Stimulated activated CD4-positive, alpha-beta T cell treated with anti-CD3 and anti-CD28 coated beads, TNF-alpha, amount 100 ng/mL, for 1 hour (primary cell): Measurements from ENCODE around the gene IL17RB.

Source experiments
- DNase-seq, 3 donors: peaks; one replicate each; pipeline ENCODE4 v3.0.0-alpha.2; 2020; ENCODE audit warnings: low read depth in 3 of 3, low spot score in 1 of 3

The IL17RB gene

GRCh38 chr3:53902711-53903110, 56.3 kb downstream of the IL17RB start:
- DNase-seq = no peak

- DNase-seq = no peak
Measured at GRCh38 chr3:53913401-53913800, 67.0 kb downstream of the IL17RB start.
